K562 (cell line): ENCODE measurements around the gene SMARCC1. TPM values are rescaled to one million over a fixed set of nuclear protein-coding genes. Genes with fewer than 3 reads are reported as not detected.
A peak's percentile ranks its signal among the peaks of the same experiment; 100 is the strongest.

Source experiments
- BHLHE40 ChIP-seq: IDR thresholded peaks from 2 replicates; pipeline ENCODE4 v1.6.1; 2011; ENCODE audit warnings: low read length, improper control_type of control experiment
- BMI1 ChIP-seq: fragments of 150-350 bp; IDR thresholded peaks from 2 replicates; pipeline ENCODE4 v1.6.1; 2014; ENCODE audit warnings: low read length
- CTBP1 ChIP-seq: fragments of 450-650 bp; IDR thresholded peaks from 2 replicates; pipeline ENCODE4 v1.6.1; 2016; ENCODE audit warnings: borderline replicate concordance
- EP400 ChIP-seq: fragments of 450-650 bp; IDR thresholded peaks from 2 replicates; pipeline ENCODE4 v1.6.1; 2017; ENCODE audit warnings: antibody characterized with exemption, mild to moderate bottlenecking, moderate library complexity
- FOXP4 ChIP-seq: sonication (generic); formaldehyde crosslinking; IDR thresholded peaks from 2 replicates; pipeline ENCODE4 v1.8.0; 2022; ENCODE audit warnings: mild to moderate bottlenecking, missing genetic modification reagents, borderline replicate concordance
- GATAD2B ChIP-seq: fragments of 450-650 bp; IDR thresholded peaks from 2 replicates; pipeline ENCODE4 v1.6.1; 2017; ENCODE audit warnings: mild to moderate bottlenecking, borderline replicate concordance
- HEY1 ChIP-seq: fragments of 250-450 bp; sonication (Bioruptor Pico); IDR thresholded peaks from 2 replicates; pipeline ENCODE4 v1.5.0; 2020; ENCODE audit warnings: mild to moderate bottlenecking, moderate library complexity, borderline replicate concordance
- NFRKB ChIP-seq: fragments of 450-650 bp; IDR thresholded peaks from 2 replicates; pipeline ENCODE4 v1.6.1; 2016; ENCODE audit warnings: low read depth
- PRPF4 ChIP-seq: fragments of 200-400 bp; formaldehyde crosslinking; IDR thresholded peaks from one replicate; pipeline ENCODE4 v1.6.1; 2017; ENCODE audit warnings: low read length, low read depth, mild to moderate bottlenecking; ENCODE audit not compliant: insufficient read depth, poor library complexity, severe bottlenecking
- RFX5 ChIP-seq: IDR thresholded peaks from 2 replicates; pipeline ENCODE4 v1.6.1; 2011; ENCODE audit warnings: low read depth, mild to moderate bottlenecking, improper control_type of control experiment, low read length
- TCF7L2 ChIP-seq: fragments of 150-350 bp; IDR thresholded peaks from 2 replicates; pipeline ENCODE4 v1.6.1; 2016; ENCODE audit warnings: low read depth, mild to moderate bottlenecking, low read length, moderate library complexity
- THRB ChIP-seq: fragments of 450-650 bp; formaldehyde crosslinking; conservative IDR thresholded peaks from 2 replicates; pipeline ENCODE4 v1.4.0; 2022; ENCODE audit warnings: mild to moderate bottlenecking, missing genetic modification characterization
- U2AF1 ChIP-seq: fragments of 200-400 bp; formaldehyde crosslinking; optimal IDR thresholded peaks from 2 replicates; pipeline ENCODE3; 2017; ENCODE audit warnings: mild to moderate bottlenecking, low read depth, low read length, moderate library complexity
- ZNF212 ChIP-seq: fragments of 450-650 bp; formaldehyde crosslinking; IDR thresholded peaks from 2 replicates; pipeline ENCODE4 v1.4.0; 2020; ENCODE audit warnings: mild to moderate bottlenecking
- ZNF263 ChIP-seq: sonication (generic); formaldehyde crosslinking; IDR thresholded peaks from 2 replicates; pipeline ENCODE4 v1.8.0; 2022; ENCODE audit warnings: mild to moderate bottlenecking, missing genetic modification reagents, borderline replicate concordance
- ZNF512 ChIP-seq: IDR thresholded peaks from 2 replicates; pipeline ENCODE4 v1.6.1; 2016; ENCODE audit warnings: missing genetic modification characterization, missing compliant biosample characterization
- ZNF589 ChIP-seq: fragments of 200-800 bp; sonication (Bioruptor generic); IDR thresholded peaks from 2 replicates; pipeline ENCODE4 v1.6.1; 2016; ENCODE audit warnings: low read depth, missing genetic modification characterization, missing compliant biosample characterization
- polyA plus RNA-seq, 8 experiments: library from polyadenylated mRNA; depleted of rRNA in 4 of 8; stranded (reverse) in 5 of 8; unstranded in 3 of 8; fragments of >200 nt; fragmentation: Nextera tagmentation in 2 of 8; fragmentation: Illumina TruSeq in 1 of 8; extraction: Ambion mirVana in 2 of 8; extraction: Trizol in 1 of 8; gene quantifications; 2 replicates each; pipeline versions ENCODE4 v1.2.1 to v1.2.3, GENCODE V29; 2011 to 2014; ENCODE audit warnings: inconsistent platforms in 1 of 8, missing spikeins in 1 of 8
- total RNA-seq, 7 experiments: library from RNA; depleted of rRNA in 6 of 7; stranded (reverse); fragments of >200 nt in 6 of 7; fragmentation: Illumina TruSeq in 2 of 7; extraction: Trizol in 2 of 7; gene quantifications; 2 replicates each; pipeline versions ENCODE4 v1.2.1 to v1.2.3, GENCODE V29; 2011 to 2021; ENCODE audit warnings: low replicate concordance in 1 of 7
- TF ChIP-seq, protein P1 (sequence below): fragments of 250-450 bp; sonication (Bioruptor Pico); IDR thresholded peaks from 2 replicates; pipeline ENCODE4 v1.5.0; 2021
- TF ChIP-seq, protein P2 (sequence below): fragments of 450-650 bp; IDR thresholded peaks from 2 replicates; pipeline ENCODE4 v1.6.1; 2014; ENCODE audit warnings: low read depth, mild to moderate bottlenecking, moderate library complexity, borderline replicate concordance

Gene SMARCC1
- total and polyA plus RNA-seq, 9 of the 15 experiments (the other 6 are each of a cell fraction or from before 2014, with no cell fraction given), result 20.7 to 199 (median 66.0) TPM

DNA sequence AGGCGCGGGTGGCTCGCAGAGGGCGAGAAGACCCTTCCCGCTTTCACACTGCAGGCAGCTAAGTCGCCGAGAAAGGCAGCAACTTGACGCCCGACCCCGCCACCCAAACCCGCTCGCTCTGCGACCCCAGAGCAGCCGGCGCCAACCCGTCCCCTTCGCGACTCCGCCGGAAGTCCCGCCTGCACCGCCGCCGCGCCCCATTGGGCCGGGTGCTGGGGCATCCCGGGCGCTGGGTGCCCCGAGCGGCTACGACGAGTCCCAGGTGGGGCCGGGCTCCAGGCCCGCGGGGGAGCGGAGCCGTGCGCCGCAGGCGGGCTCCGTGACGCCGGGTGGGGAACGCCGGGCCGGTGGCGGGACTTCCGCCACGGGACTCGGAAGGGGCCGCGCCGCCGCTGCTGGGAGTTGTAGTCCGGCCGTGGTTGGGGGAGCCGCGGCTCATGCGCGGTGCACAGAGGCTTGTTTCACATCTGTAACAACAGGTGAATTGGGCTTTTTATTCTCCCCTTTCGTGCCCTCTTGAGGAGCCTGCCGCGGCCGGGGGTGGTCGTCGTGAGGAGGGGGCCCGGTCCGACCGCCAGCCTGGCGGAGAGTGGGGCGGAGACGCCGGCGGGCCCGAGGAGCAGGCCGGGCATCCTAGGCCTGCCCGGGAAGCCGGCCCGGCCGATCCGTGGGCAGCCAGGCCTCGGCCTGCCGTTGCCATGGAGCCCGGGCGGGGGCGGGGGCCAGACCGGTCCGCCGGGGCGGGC lies 21.2 kb upstream of the SMARCC1 start, which contains the start of gene DHX30 (continued):
- TF ChIP-seq FOXP4 (CRISPR knock-in tag) (0 out of 2 replicates have a peak, but pooled peaks have one; percentile 53), NFRKB (no peak), U2AF1 (peak; percentile 49), ZNF212 (CRISPR knock-in tag) (no peak), ZNF263 (CRISPR knock-in tag) (no peak), BMI1 (peak; percentile 66; the same call in 1 of the 2 replicates), GATAD2B (no peak), THRB (CRISPR knock-in tag) (no peak), ZNF512 (tag) (no peak), EP400 (peak; percentile 40; the same call in 1 of the 2 replicates), BHLHE40 (peak; percentile 73), CTBP1 (peak; percentile 90), TCF7L2 (no peak), HEY1 (CRISPR knock-in tag) (no peak), ZNF589 (CRISPR knock-in tag) (no peak), RFX5 (no peak), PRPF4 (no peak)
- TF ChIP-seq, protein P1, sequence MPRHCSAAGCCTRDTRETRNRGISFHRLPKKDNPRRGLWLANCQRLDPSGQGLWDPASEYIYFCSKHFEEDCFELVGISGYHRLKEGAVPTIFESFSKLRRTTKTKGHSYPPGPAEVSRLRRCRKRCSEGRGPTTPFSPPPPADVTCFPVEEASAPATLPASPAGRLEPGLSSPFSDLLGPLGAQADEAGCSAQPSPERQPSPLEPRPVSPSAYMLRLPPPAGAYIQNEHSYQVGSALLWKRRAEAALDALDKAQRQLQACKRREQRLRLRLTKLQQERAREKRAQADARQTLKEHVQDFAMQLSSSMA (CRISPR knock-in tag), result no peak
- TF ChIP-seq, protein P2, sequence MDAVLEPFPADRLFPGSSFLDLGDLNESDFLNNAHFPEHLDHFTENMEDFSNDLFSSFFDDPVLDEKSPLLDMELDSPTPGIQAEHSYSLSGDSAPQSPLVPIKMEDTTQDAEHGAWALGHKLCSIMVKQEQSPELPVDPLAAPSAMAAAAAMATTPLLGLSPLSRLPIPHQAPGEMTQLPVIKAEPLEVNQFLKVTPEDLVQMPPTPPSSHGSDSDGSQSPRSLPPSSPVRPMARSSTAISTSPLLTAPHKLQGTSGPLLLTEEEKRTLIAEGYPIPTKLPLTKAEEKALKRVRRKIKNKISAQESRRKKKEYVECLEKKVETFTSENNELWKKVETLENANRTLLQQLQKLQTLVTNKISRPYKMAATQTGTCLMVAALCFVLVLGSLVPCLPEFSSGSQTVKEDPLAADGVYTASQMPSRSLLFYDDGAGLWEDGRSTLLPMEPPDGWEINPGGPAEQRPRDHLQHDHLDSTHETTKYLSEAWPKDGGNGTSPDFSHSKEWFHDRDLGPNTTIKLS, result peak; percentile 92
